Kidney (tissue), 14 donors: ENCODE data around the gene ANAPC10. TPM values are rescaled to one million over a fixed set of nuclear protein-coding genes. Genes with fewer than 3 reads are reported as not detected.

Source experiments
- DNase-seq, 5 donors: peaks; one replicate each; pipeline ENCODE4 v3.0.0-alpha.2; 2013 to 2020
- FAIRE-seq: peaks from 2 replicates; lab custom pipeline; 2012; peaks lifted over from hg19 to GRCh38; lab: Jason Lieb, UNC
- H3K27ac ChIP-seq, 2 donors: one replicate each; pipeline ENCODE4 v1.7.0; 2013; ENCODE audit warnings: low read depth in 2 of 2, low read length in 2 of 2, inconsistent platforms in 1 of 2
- H3K27me3 ChIP-seq: one replicate; pipeline ENCODE4 v1.7.1; 2013; ENCODE audit warnings: low read length, inconsistent platforms; ENCODE audit not compliant: control insufficient read depth, insufficient read depth
- H3K36me3 ChIP-seq, 3 donors: one replicate each; pipeline versions ENCODE4 v1.7.0 to v1.7.1; 2013; ENCODE audit warnings: low read length in 3 of 3, control low read depth in 1 of 3, inconsistent platforms in 1 of 3; ENCODE audit not compliant: insufficient read depth in 3 of 3, control insufficient read depth in 2 of 3
- H3K4me1 ChIP-seq, 3 donors: one replicate each; pipeline versions ENCODE4 v1.7.0 to v1.7.1; 2013; ENCODE audit warnings: low read length in 3 of 3, inconsistent platforms in 1 of 3, low read depth in 1 of 3; ENCODE audit not compliant: control insufficient read depth in 2 of 3, insufficient read depth in 2 of 3
- H3K4me3 ChIP-seq, 3 donors: one replicate each; pipeline versions ENCODE4 v1.7.0 to v1.8.1; 2013; ENCODE audit warnings: low read length in 3 of 3, control low read depth in 1 of 3, inconsistent platforms in 1 of 3
- H3K9ac ChIP-seq, 3 donors: one replicate each; pipeline versions ENCODE4 v1.7.0 to v1.7.1; 2013; ENCODE audit warnings: low read length in 3 of 3, control low read depth in 1 of 3, inconsistent platforms in 1 of 3
- H3K9me3 ChIP-seq, 3 donors: one replicate each; pipeline versions ENCODE4 v1.7.0 to v1.7.1; 2013; ENCODE audit warnings: low read length in 3 of 3, control low read depth in 1 of 3, inconsistent platforms in 1 of 3; ENCODE audit not compliant: control insufficient read depth in 2 of 3, insufficient read depth in 1 of 3
- intact Hi-C: fragments of 100-400 bp; cut with DNase I; formaldehyde crosslinking; loops from one replicate; pipeline ENCODE4 v1.11.1; 2022
- polyA plus RNA-seq: library from polyadenylated mRNA; stranded (reverse); fragments of 350-450 nt; fragmentation: Illumina TruSeq; extraction: RNeasy Lipid Tissue Mini Kit (QIAGEN cat#74804); gene quantifications from one replicate; pipeline ENCODE4 v1.2.3, GENCODE V29; 2014; ENCODE audit warnings: low read depth, low replicate concordance; ENCODE audit not compliant: insufficient read depth
- total RNA-seq: library from RNA; stranded (reverse); fragmentation: NEBNext Ultra II Directional; extraction: Animal tissue kit (Norgen Biotek cat#: 25700); gene quantifications from one replicate; pipeline ENCODE4 v1.2.1, GENCODE V29; 2021
- TF ChIP-seq, protein P1 (sequence below): IDR thresholded peaks from 3 replicates; pipeline ENCODE4 v1.5.1; 2012; ENCODE audit warnings: mild to moderate bottlenecking, moderate library complexity, borderline replicate concordance; ENCODE audit not compliant: insufficient read depth; ENCODE audit errors: extremely low read depth
- donor health status: control.
- donor health status: control.
- donor health status: control.
- donor health status: control.
- donor health status: control.
- donor health status: DM: yes; HTN: yes; CAD: no.
- donor health status: Normal renal cell carcinoma (clear cell type).

Gene ANAPC10
- total and polyA plus RNA-seq, 2 donors from 2014 or later: 18.0 to 23.3 TPM

DNA sequence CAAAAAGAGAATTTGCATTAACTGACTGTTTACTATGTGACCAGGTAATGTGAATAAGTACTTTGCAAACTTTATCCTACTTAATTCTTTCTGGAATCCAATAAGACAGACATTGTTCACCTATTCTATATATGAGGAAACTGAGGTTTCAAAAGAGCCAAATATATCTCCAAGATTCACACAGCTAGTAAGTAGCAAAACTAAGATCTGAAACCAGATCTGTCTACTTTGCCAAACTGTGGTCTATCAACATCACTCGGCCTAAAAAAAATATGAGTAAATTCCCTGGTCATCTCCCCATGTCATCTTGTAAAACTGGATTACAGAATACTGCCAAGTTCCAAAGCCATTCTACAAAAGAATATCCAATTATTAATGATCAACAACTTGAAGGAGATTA is 52.8 kb downstream of the ANAPC10 start:
- FAIRE-seq: no peak
- Histone ChIP-seq H3K36me3 (no peaks in the 10 kb centered on the region), H3K9ac (no peak overlapping the region), H3K4me1 (no peaks in the 10 kb centered on the region), H3K9me3 (no peaks in the 10 kb centered on the region), H3K4me3 (no peak overlapping the region), H3K27me3 (no peaks in the 10 kb centered on the region), H3K27ac (no peak overlapping the region)
- no peak for DNase-seq
- TF ChIP-seq, protein P1, sequence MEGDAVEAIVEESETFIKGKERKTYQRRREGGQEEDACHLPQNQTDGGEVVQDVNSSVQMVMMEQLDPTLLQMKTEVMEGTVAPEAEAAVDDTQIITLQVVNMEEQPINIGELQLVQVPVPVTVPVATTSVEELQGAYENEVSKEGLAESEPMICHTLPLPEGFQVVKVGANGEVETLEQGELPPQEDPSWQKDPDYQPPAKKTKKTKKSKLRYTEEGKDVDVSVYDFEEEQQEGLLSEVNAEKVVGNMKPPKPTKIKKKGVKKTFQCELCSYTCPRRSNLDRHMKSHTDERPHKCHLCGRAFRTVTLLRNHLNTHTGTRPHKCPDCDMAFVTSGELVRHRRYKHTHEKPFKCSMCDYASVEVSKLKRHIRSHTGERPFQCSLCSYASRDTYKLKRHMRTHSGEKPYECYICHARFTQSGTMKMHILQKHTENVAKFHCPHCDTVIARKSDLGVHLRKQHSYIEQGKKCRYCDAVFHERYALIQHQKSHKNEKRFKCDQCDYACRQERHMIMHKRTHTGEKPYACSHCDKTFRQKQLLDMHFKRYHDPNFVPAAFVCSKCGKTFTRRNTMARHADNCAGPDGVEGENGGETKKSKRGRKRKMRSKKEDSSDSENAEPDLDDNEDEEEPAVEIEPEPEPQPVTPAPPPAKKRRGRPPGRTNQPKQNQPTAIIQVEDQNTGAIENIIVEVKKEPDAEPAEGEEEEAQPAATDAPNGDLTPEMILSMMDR: no peak
- intact Hi-C loops: no loop called here

DNA sequence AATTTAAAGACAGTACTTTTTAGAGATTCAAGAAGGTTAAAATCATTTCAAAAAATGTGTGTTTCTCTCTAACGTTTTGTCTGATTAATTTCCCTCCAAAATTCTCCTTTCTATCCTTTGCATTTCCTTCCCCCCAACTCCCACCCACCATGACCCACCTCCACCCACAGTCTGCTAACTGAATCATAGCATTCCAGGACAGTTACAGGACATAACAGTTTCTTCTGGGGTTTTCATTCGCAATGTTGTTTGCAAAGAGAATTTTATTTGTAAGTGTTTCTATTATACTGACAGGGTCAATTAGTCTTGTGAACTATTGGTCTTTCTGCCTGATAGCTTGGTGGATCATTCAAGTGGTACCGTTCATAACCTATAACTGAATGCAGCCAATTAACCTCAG is 53.7 kb downstream of the ANAPC10 start:
- H3K4me1 ChIP-seq: no peaks in the 10 kb centered on the region
- FAIRE-seq (no peak), DNase-seq (no peak)
- TF ChIP-seq, protein P1: no peak
- intact Hi-C loops: no loop called here
- no peaks in the 10 kb centered on the region for H3K36me3 ChIP-seq
- no peak overlapping the region for H3K4me3 ChIP-seq
- H3K9me3 ChIP-seq: no peaks in the 10 kb centered on the region
- no peak overlapping the region for H3K9ac ChIP-seq
- H3K27ac ChIP-seq: no peak overlapping the region
- H3K27me3 ChIP-seq: no peaks in the 10 kb centered on the region

DNA sequence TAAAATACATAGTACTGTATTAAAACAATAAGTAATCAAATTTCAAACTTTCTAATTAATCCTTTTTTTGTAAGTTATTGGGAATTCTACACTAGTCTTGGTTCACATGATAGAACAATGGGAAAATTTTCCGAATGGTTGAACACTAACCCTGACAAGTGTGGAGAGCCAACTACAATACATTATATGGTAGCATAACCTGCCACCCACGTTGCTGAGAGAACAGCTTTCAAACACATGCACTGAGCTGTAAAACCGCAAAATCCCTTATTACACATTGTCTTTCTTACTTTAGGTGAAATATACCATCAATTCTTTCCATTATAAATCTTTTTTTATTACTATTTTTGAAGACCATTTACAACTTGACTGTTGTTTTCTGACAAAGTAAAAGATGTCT is 54.7 kb downstream of the ANAPC10 start:
- peak in 1 of 5 donors; percentile 12 for DNase-seq
- Histone ChIP-seq H3K27ac (no peak overlapping the region), H3K9ac (no peak overlapping the region), H3K9me3 (no peaks in the 10 kb centered on the region), H3K4me3 (no peak overlapping the region), H3K27me3 (no peaks in the 10 kb centered on the region), H3K4me1 (no peaks in the 10 kb centered on the region), H3K36me3 (no peaks in the 10 kb centered on the region)
- TF ChIP-seq, protein P1: no peak
- peak; percentile 68 for FAIRE-seq
- intact Hi-C loops: no loop called here

DNA sequence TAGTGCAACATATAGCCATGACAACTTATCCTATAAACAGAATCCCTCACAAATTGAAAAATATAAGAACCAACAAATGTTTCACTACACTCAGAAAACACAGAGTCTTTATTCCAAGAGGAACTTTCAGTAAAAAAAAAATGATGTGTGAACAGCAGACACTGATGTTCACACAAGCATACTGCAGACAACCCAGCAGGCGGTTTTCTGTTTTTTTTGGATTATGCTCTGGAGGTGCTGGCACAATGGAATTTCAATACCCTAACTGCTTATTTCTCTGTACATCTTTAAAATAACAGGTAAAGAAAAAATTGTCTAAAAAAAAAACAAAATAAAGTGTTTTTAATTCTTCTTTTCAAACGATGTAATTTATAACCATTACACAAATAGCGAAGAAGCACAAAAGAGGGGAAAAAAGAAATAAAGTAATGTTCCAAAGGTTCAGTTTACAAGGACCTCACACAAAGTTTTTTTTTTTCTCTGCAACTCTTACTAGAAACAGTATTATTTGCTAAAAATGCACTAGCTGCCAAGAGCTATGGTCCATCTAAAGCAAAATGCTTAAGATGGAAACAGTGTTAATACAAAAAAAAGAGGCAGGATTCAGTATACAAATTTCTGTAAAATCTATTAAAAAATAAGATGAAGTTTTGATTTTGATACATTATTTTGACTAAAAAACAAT is 55.3 kb downstream of the ANAPC10 start:
- Histone ChIP-seq H3K4me3 (no peak overlapping the region), H3K9me3 (no peaks in the 10 kb centered on the region), H3K27ac (no peak overlapping the region), H3K4me1 (no peaks in the 10 kb centered on the region), H3K9ac (no peak overlapping the region), H3K27me3 (no peaks in the 10 kb centered on the region), H3K36me3 (no peaks in the 10 kb centered on the region)
- FAIRE-seq (no peak), DNase-seq (no peak)
- intact Hi-C loops: no loop called here
- TF ChIP-seq, protein P1: no peak
